Transverse colon (tissue), 4 donors: ENCODE data around the gene CCNJL. TPM values are rescaled to one million over a fixed set of nuclear protein-coding genes. Genes with fewer than 3 reads are reported as not detected.
A peak's percentile ranks its signal among the peaks of the same experiment; 100 is the strongest.

Source experiments
- DNase-seq: peaks from one replicate; pipeline ENCODE4 v3.0.0-alpha.2; 2019
- H3K27ac ChIP-seq, 4 donors: fragments of 200-600 bp; sonication (generic); 2 replicates each; pipeline ENCODE4 v1.5.1; 2016 to 2018; ENCODE audit warnings: inconsistent platforms in 4 of 4
- H3K27me3 ChIP-seq: fragments of 200-600 bp; sonication (generic); 2 replicates; pipeline ENCODE4 v1.5.1; 2017; ENCODE audit warnings: inconsistent platforms
- H3K36me3 ChIP-seq, 4 donors: fragments of 200-600 bp; sonication (generic); 2 replicates each; pipeline ENCODE4 v1.5.1; 2017 to 2019; ENCODE audit warnings: inconsistent platforms in 4 of 4
- H3K4me1 ChIP-seq, 4 donors: fragments of 200-600 bp; sonication (generic); 2 replicates each; pipeline ENCODE4 v1.5.1; 2017 to 2020; ENCODE audit warnings: inconsistent platforms in 4 of 4
- H3K4me3 ChIP-seq, 4 donors: fragments of 200-600 bp; sonication (generic); 1 replicate in 1 of 4; 2 replicates in 3 of 4; pipeline versions ENCODE4 v1.5.1 to v1.6.1; 2017 to 2019; ENCODE audit warnings: inconsistent platforms in 4 of 4
- H3K9me3 ChIP-seq, 2 donors: fragments of 200-600 bp; sonication (generic); 2 replicates each; pipeline ENCODE4 v1.5.1; 2017 to 2019; ENCODE audit warnings: inconsistent platforms in 2 of 2
- CTCF ChIP-seq, 5 experiments: fragments of 200-600 bp in 3 of 5; fragments of 450-650 bp in 2 of 5; sonication (generic) in 3 of 5; IDR thresholded peaks; 1 replicate in 2 of 5; 2 replicates in 3 of 5; pipeline ENCODE4 v1.5.1; 2016 to 2017; ENCODE audit warnings: antibody characterized with exemption in 5 of 5, inconsistent platforms in 3 of 5, mild to moderate bottlenecking in 2 of 5, moderate library complexity in 1 of 5
- EP300 ChIP-seq: sonication (generic); formaldehyde crosslinking; IDR thresholded peaks from one replicate; pipeline ENCODE4 v1.6.1; 2017; ENCODE audit warnings: antibody characterized with exemption, low read depth
- POLR2A ChIP-seq: fragments of 450-650 bp; IDR thresholded peaks from one replicate; pipeline ENCODE4 v1.6.1; 2016; ENCODE audit warnings: antibody characterized with exemption, mild to moderate bottlenecking, moderate library complexity
- POLR2AphosphoS5 ChIP-seq, 3 donors: sonication (generic); formaldehyde crosslinking; IDR thresholded peaks; one replicate each; pipeline ENCODE4 v1.6.1; 2016; ENCODE audit warnings: antibody characterized with exemption in 3 of 3
- WGBS, 2 donors: methylation state at CpG; one replicate each; pipeline ENCODE4 v1.1.5; 2018; ENCODE audit warnings: low coverage in 1 of 2; 5-methylcytosine and 5-hydroxymethylcytosine counted together
- in situ Hi-C, 4 donors: fragments of 200-750 bp; cut with MboI; loops; one replicate each; pipeline versions ENCODE4 v1.15.0 to v1.15.1; 2017; ENCODE audit warnings: low sequenced_read_pairs in 3 of 4, low pct_ligation_motif_present in 1 of 4, low pct_unique_long_range_greater_than_20kb in 1 of 4
- intact Hi-C: fragments of 100-400 bp; cut with DNase I; formaldehyde crosslinking; loops from one replicate; pipeline ENCODE4 v1.15.1; 2023; ENCODE audit warnings: low total_unique reads
- total RNA-seq, 4 donors: library from RNA; depleted of rRNA; stranded (reverse); fragments of >200 nt; gene quantifications; one replicate each; pipeline ENCODE4 v1.1.0, GENCODE V29; 2016

CCNJL gene
- total RNA-seq, 4 donors from 2014 or later, result 23.9 to 37.6 (median 28.3) TPM

- Histone ChIP-seq H3K27me3 (no peaks in the 10 kb centered on the region), H3K4me1 (peaks cover 0 to 28% (median 12%) of the 10 kb centered on the region in 4 donors), H3K27ac (peak overlapping the region; percentile 35 to 67 (median 59)), H3K9me3 (no peaks in the 10 kb centered on the region), H3K36me3 (no peaks in the 10 kb centered on the region), H3K4me3 (no peak overlapping the region)
- no peak for DNase-seq
- in situ Hi-C loops, result loop anchor here in 1 of 4 donors (25.0 kb wide), 1 partner anchor 313 kb away; the partner anchor contains the start of gene TTC1
- intact Hi-C loops, result no loop called here
- WGBS, 2 donors, result 67 to 69% methylated on average over 2 of the region's 2 CpGs
- no peak for TF ChIP-seq EP300
- no peak for TF ChIP-seq CTCF (IDR thresholded peaks at IDR 0.05)
- TF ChIP-seq POLR2A, result no peak
- TF ChIP-seq POLR2AphosphoS5 (IDR thresholded peaks at IDR 0.05), result no peak
Measured at GRCh38 chr5:160325716-160326115, 13.4 kb upstream of the CCNJL start.

GRCh38 chr5:160324886-160325285 lies 12.5 kb upstream of the CCNJL start:
- Histone ChIP-seq H3K27ac (no peak overlapping the region), H3K4me3 (no peak overlapping the region), H3K27me3 (no peaks in the 10 kb centered on the region), H3K4me1 (peaks cover 0 to 28% (median 12%) of the 10 kb centered on the region in 4 donors), H3K9me3 (no peaks in the 10 kb centered on the region), H3K36me3 (no peaks in the 10 kb centered on the region)
- DNase-seq, result no peak
- 57 to 66% methylated on average over 1 to 2 of the region's 2 CpGs for WGBS, 2 donors
- intact Hi-C loops, result no loop called here
- in situ Hi-C loops, result loop anchor here in 1 of 4 donors (25.0 kb wide), 1 partner anchor 313 kb away; the partner anchor contains the start of gene TTC1
- TF ChIP-seq CTCF (IDR thresholded peaks at IDR 0.05) (no peak), EP300 (no peak), POLR2A (no peak), POLR2AphosphoS5 (IDR thresholded peaks at IDR 0.05) (no peak)

- H3K36me3 ChIP-seq, result no peaks in the 10 kb centered on the region
- peaks cover 9% of the 10 kb centered on the region for H3K27me3 ChIP-seq
- H3K4me3 ChIP-seq, result no peak overlapping the region
- TF ChIP-seq POLR2AphosphoS5 (IDR thresholded peaks at IDR 0.05), result no peak
- no peak for TF ChIP-seq EP300
- no peak for TF ChIP-seq POLR2A
- no peak for TF ChIP-seq CTCF (IDR thresholded peaks at IDR 0.05)
- DNase-seq, result no peak
- H3K4me1 ChIP-seq, result peaks cover 0 to 17% (median 4%) of the 10 kb centered on the region in 4 donors
- intact Hi-C loops (no loop called here), in situ Hi-C loops (no loop called here)
- no peaks in the 10 kb centered on the region for H3K9me3 ChIP-seq
- no peak overlapping the region for H3K27ac ChIP-seq
- WGBS, 2 donors, result 94% methylated on average over 3 to 4 of the region's 4 CpGs
Measured at GRCh38 chr5:160318409-160318808, 6.0 kb upstream of the CCNJL start.

- H3K36me3 ChIP-seq, result no peaks in the 10 kb centered on the region
- 79 to 84% methylated on average over 4 to 5 of the region's 5 CpGs for WGBS, 2 donors
- H3K9me3 ChIP-seq, result no peaks in the 10 kb centered on the region
- no peak overlapping the region for H3K4me3 ChIP-seq
- TF ChIP-seq EP300 (no peak), POLR2A (no peak), CTCF (IDR thresholded peaks at IDR 0.05) (no peak), POLR2AphosphoS5 (IDR thresholded peaks at IDR 0.05) (no peak)
- in situ Hi-C loops (no loop called here), intact Hi-C loops (no loop called here)
- H3K27ac ChIP-seq, result no peak overlapping the region
- no peak for DNase-seq
- peaks cover 19% of the 10 kb centered on the region for H3K27me3 ChIP-seq
- H3K4me1 ChIP-seq, result peaks cover 0 to 26% (median 4%) of the 10 kb centered on the region in 4 donors
Measured at GRCh38 chr5:160317434-160317833, 5.1 kb upstream of the CCNJL start.
